GM19239 (cell line): ENCODE data around the gene ADGRG1.
"Not testable (repeated sequence)": the region's sequence is repeated elsewhere in the genome, so short reads cannot be mapped to it uniquely, and the experiment has no call there.

Experiments
- DNase-seq: peaks from one replicate; pipeline ENCODE4 v3.0.0; 2011; ENCODE audit warnings: low spot score; ENCODE audit not compliant: insufficient read length
- FAIRE-seq: peaks from 2 replicates; lab custom pipeline; 2011; peaks lifted over from hg19 to GRCh38; lab: Jason Lieb, UNC

Gene ADGRG1

GRCh38 chr16:57709663-57710062, 81.2 kb downstream of the ADGRG1 start:
- DNase-seq (no peak), FAIRE-seq (no peak)

GRCh38 chr16:57711346-57711745, 82.9 kb downstream of the ADGRG1 start:
- FAIRE-seq (no peak), DNase-seq (no peak)

GRCh38 chr16:57711993-57712392, 83.6 kb downstream of the ADGRG1 start:
- no peak for DNase-seq
- FAIRE-seq = no peak

GRCh38 chr16:57712569-57712968, 84.1 kb downstream of the ADGRG1 start:
- not testable (repeated sequence) for FAIRE-seq, DNase-seq

- DNase-seq (no peak), FAIRE-seq (no peak)
Measured at GRCh38 chr16:57713596-57713995, 85.2 kb downstream of the ADGRG1 start.

GRCh38 chr16:57714047-57714446, 85.6 kb downstream of the ADGRG1 start:
- FAIRE-seq (no peak), DNase-seq (no peak)
